Right atrium auricular region (tissue), 2 donors: Measurements from ENCODE around the gene COG3. TPM values are rescaled to one million over a fixed set of nuclear protein-coding genes. Genes with fewer than 3 reads are reported as not detected.

Experiments
- DNase-seq: peaks from one replicate; pipeline ENCODE4 v3.0.0-alpha.2; 2019; ENCODE audit warnings: low spot score
- H3K27ac ChIP-seq, 2 donors: fragments of 200-600 bp; sonication (generic); 1 replicate in 1 of 2; 2 replicates in 1 of 2; pipeline ENCODE4 v1.5.1; 2016 to 2019
- H3K27me3 ChIP-seq, 2 donors: fragments of 200-600 bp; sonication (generic); one replicate each; pipeline versions ENCODE4 v1.5.1 to v1.6.0; 2017 to 2019
- H3K36me3 ChIP-seq: fragments of 200-600 bp; sonication (generic); one replicate; pipeline ENCODE4 v1.5.1; 2016
- H3K4me1 ChIP-seq, 2 donors: fragments of 200-600 bp; sonication (generic); one replicate each; pipeline versions ENCODE4 v1.5.1 to v1.6.0; 2017 to 2019
- H3K4me3 ChIP-seq, 2 donors: fragments of 200-600 bp; sonication (generic); 1 replicate in 1 of 2; 2 replicates in 1 of 2; pipeline ENCODE4 v1.5.1; 2017 to 2019; ENCODE audit warnings: mild to moderate bottlenecking in 1 of 2, moderate library complexity in 1 of 2
- H3K9me3 ChIP-seq, 2 donors: fragments of 200-600 bp; sonication (generic); one replicate each; pipeline ENCODE4 v1.5.1; 2019
- CTCF ChIP-seq, 2 donors: fragments of 200-600 bp; sonication (generic); IDR thresholded peaks; one replicate each; pipeline ENCODE4 v1.5.1; 2019; ENCODE audit warnings: antibody characterized with exemption in 2 of 2
- total RNA-seq, 2 donors: library from RNA; depleted of rRNA; stranded (reverse); fragments of >200 nt; gene quantifications; one replicate each; pipeline ENCODE4 v1.1.0, GENCODE V29; 2016

The COG3 gene
- total RNA-seq, 2 donors from 2014 or later = 15.7 to 20.3 TPM

DNA sequence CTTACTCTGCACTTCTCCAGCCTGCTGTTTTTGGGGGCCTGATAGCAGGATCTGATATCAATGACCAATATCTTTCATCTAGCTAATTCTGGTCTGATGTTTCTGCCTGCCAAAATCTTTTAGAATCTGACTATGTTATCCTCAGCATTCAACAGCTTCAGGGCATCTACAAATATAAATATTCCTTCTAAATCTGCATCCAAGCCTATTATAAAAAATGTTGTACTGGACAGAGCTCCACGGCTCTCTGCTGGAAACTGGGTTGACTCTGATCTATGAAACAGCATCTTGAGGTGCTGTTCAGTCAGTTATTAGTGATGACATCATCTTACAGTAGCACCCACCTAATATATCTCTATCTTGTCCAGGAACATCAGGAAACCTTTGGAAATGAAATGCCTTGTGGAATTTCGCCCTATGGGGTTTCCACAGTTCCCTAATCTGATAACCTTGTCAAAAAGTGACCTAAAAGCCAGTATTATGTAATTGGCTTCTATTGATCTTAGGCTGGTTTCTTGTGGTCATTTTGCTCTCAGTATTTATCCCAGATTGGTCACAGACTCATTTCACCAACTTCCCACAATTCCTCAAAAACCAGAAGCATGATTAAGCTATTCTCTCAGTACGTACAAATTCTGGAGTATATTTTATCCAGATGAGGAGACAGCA, 117.8 kb downstream of the COG3 start:
- H3K36me3 ChIP-seq = no peaks in the 10 kb centered on the region
- H3K4me3 ChIP-seq = no peak overlapping the region
- no peaks in the 10 kb centered on the region for H3K27me3 ChIP-seq
- no peak overlapping the region for H3K27ac ChIP-seq
- DNase-seq = no peak
- TF ChIP-seq CTCF (IDR thresholded peaks at IDR 0.05) = no peak
- H3K4me1 ChIP-seq = no peaks in the 10 kb centered on the region
- no peaks in the 10 kb centered on the region for H3K9me3 ChIP-seq

- Histone ChIP-seq H3K27me3 (no peaks in the 10 kb centered on the region), H3K36me3 (no peaks in the 10 kb centered on the region), H3K4me1 (no peaks in the 10 kb centered on the region), H3K9me3 (no peaks in the 10 kb centered on the region), H3K4me3 (no peak overlapping the region), H3K27ac (no peak overlapping the region)
- TF ChIP-seq CTCF (IDR thresholded peaks at IDR 0.05) = no peak
- no peak for DNase-seq
Measured at GRCh38 chr13:45584816-45585215, 120.1 kb downstream of the COG3 start.

Other genes with a start within 250 kb of the COG3 start
- gene TPT1, start 123.8 kb upstream of the COG3 start, total RNA-seq = 1,000 to 10,000 TPM; 2,150 to 2,159 TPM
- 10 to 100 TPM; 32.6 to 38.4 TPM for gene SLC25A30, start 46.6 kb upstream of the COG3 start, total RNA-seq
- not detected for gene ERICH6B, start 150.8 kb downstream of the COG3 start, total RNA-seq
- gene CBY2, start 237.4 kb downstream of the COG3 start, total RNA-seq = not detected